CD4-positive, CD25-positive, alpha-beta regulatory T cell (primary cell): ENCODE results near the gene HIP1R. TPM values are rescaled to one million over a fixed set of nuclear protein-coding genes. Genes with fewer than 3 reads are reported as not detected.

Experiments
- ATAC-seq, 2 donors: fragments of 150-1000 bp; cut with Tn5 transposase; one replicate each; pipeline ENCODE4 v1.10.0; 2021; ENCODE audit warnings: low read depth in 2 of 2, moderate number of reproducible peaks in 2 of 2, moderate library complexity in 1 of 2
- DNase-seq, 3 donors: peaks; one replicate each; pipeline versions ENCODE4 v3.0.0 to v3.0.0-alpha.2; 2012 to 2022; ENCODE audit warnings: mixed read lengths in 1 of 3
- H3K27ac ChIP-seq: one replicate; pipeline ENCODE4 v1.7.0; 2013; ENCODE audit warnings: mild to moderate bottlenecking, low read length; ENCODE audit not compliant: insufficient read depth, poor library complexity, severe bottlenecking
- H3K27me3 ChIP-seq: one replicate; pipeline ENCODE4 v1.7.0; 2013; ENCODE audit warnings: low read length; ENCODE audit not compliant: control insufficient read depth, insufficient read depth
- H3K36me3 ChIP-seq: one replicate; pipeline ENCODE4 v1.7.0; 2013; ENCODE audit warnings: mild to moderate bottlenecking, low read length, moderate library complexity; ENCODE audit not compliant: control insufficient read depth, insufficient read depth
- H3K4me1 ChIP-seq: 2 replicates; pipeline ENCODE4 v1.7.0; 2013; ENCODE audit warnings: mild to moderate bottlenecking, low read length; ENCODE audit not compliant: insufficient read depth, control insufficient read depth, poor library complexity, severe bottlenecking
- H3K4me3 ChIP-seq: one replicate; pipeline ENCODE4 v1.7.0; 2013; ENCODE audit warnings: low read depth, mild to moderate bottlenecking, low read length, moderate library complexity
- H3K9me3 ChIP-seq, 2 experiments: 1 replicate in 1 of 2; 2 replicates in 1 of 2; pipeline ENCODE4 v1.7.0; 2013; ENCODE audit warnings: low read length in 2 of 2, mild to moderate bottlenecking in 1 of 2, moderate library complexity in 1 of 2; ENCODE audit not compliant: control insufficient read depth in 2 of 2
- H3K27ac Mint-ChIP-seq, 3 donors: one replicate each; pipeline ENCODE4 v1.8.0; 2020 to 2022; ENCODE audit warnings: mild to moderate bottlenecking in 3 of 3, mixed read lengths in 3 of 3, moderate library complexity in 2 of 3
- H3K27me3 Mint-ChIP-seq: one replicate; pipeline ENCODE4 v1.8.0; 2022; ENCODE audit warnings: mild to moderate bottlenecking, mixed read lengths
- H3K36me3 Mint-ChIP-seq: one replicate; pipeline ENCODE4 v1.8.0; 2020; ENCODE audit warnings: mixed read lengths
- H3K4me1 Mint-ChIP-seq, 4 donors: one replicate each; pipeline ENCODE4 v1.8.0; 2020 to 2022; ENCODE audit warnings: mixed read lengths in 4 of 4, mild to moderate bottlenecking in 1 of 4
- H3K4me3 Mint-ChIP-seq, 4 donors: one replicate each; pipeline ENCODE4 v1.8.0; 2020 to 2022; ENCODE audit warnings: mild to moderate bottlenecking in 4 of 4, mixed read lengths in 4 of 4, moderate library complexity in 3 of 4
- H3K9me3 Mint-ChIP-seq, 7 donors: one replicate each; pipeline ENCODE4 v1.8.0; 2020 to 2022; ENCODE audit warnings: mixed read lengths in 7 of 7, mild to moderate bottlenecking in 3 of 7, moderate library complexity in 2 of 7
- polyA plus RNA-seq, 4 donors: library from polyadenylated mRNA; unstranded; fragments of 300-500 nt; fragmentation: Illumina TruSeq; gene quantifications; one replicate each; pipeline ENCODE4 v1.2.3, GENCODE V29; 2021
- total RNA-seq: library from RNA; stranded (reverse); gene quantifications from one replicate; pipeline ENCODE4 v1.2.3, GENCODE V29; 2022

Gene HIP1R
- total and polyA plus RNA-seq, 5 donors from 2014 or later = 3.8 to 56.0 (median 5.5) TPM

DNA sequence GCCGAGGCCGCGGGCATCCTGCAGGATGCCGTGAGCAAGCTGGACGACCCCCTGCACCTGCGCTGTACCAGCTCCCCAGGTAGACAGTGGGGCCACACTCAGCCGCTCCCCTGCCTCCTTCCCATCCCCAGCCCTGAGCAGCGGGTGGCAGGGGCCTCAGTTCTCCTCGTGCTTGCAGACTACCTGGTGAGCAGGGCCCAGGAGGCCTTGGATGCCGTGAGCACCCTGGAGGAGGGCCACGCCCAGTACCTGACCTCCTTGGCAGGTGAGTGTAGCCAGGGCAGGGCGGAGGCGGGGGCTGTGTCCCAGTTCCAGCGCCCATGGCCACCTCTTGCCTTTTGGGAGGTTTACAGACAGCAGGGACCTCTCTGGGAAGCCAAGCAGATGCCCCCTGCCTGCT lies 22.9 kb downstream of the HIP1R start:
- Mint-ChIP-seq H3K4me3 (no peak overlapping the region), H3K4me1 (peaks cover 0 to 6% (median 3%) of the 10 kb centered on the region in 4 donors), H3K27me3 (no peaks in the 10 kb centered on the region), H3K9me3 (no peaks in the 10 kb centered on the region), H3K36me3 (peaks cover 8% of the 10 kb centered on the region), H3K27ac (no peak overlapping the region)
- Histone ChIP-seq H3K27ac (no peak overlapping the region), H3K4me1 (peaks cover 6% of the 10 kb centered on the region), H3K27me3 (no peaks in the 10 kb centered on the region), H3K9me3 (no peaks in the 10 kb centered on the region), H3K36me3 (no peaks in the 10 kb centered on the region), H3K4me3 (no peak overlapping the region)
- ATAC-seq = no peak
- DNase-seq = no peak

DNA sequence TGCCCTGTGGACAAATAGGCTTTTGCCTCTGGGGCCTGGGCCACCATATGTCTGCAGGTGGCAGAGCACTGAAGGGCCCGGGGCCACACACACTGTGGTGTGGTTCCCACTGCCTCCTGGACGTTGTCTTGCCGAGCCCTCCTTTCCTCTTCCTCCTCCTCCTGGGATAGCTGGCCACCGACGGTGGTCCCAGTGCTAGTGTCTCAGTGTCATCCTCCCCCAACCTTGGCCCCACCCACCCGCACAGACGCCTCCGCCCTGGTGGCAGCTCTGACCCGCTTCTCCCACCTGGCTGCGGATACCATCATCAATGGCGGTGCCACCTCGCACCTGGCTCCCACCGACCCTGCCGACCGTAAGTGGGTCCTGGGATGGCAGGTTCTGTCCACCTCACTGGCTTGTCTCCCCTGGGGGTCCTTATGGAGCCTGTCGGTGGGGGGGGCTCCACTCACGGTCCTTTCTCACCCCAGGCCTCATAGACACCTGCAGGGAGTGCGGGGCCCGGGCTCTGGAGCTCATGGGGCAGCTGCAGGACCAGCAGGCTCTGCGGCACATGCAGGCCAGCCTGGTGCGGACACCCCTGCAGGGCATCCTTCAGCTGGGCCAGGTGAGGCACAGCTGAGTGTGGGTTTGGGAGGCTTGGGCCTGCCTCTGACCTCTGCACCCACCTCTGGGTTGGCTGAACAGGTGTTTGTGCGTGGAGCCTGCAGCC lies 23.5 kb downstream of the HIP1R start:
- Mint-ChIP-seq H3K27me3 (no peaks in the 10 kb centered on the region), H3K9me3 (no peaks in the 10 kb centered on the region), H3K27ac (no peak overlapping the region), H3K36me3 (peaks cover 8% of the 10 kb centered on the region), H3K4me3 (peak overlapping the region in 1 of 4 donors; percentile 43), H3K4me1 (peaks cover 0 to 6% (median 3%) of the 10 kb centered on the region in 4 donors)
- ATAC-seq (no peak), DNase-seq (no peak)
- Histone ChIP-seq H3K4me3 (no peak overlapping the region), H3K27ac (no peak overlapping the region), H3K36me3 (no peaks in the 10 kb centered on the region), H3K27me3 (no peaks in the 10 kb centered on the region), H3K4me1 (peaks cover 6% of the 10 kb centered on the region), H3K9me3 (no peaks in the 10 kb centered on the region)

DNA sequence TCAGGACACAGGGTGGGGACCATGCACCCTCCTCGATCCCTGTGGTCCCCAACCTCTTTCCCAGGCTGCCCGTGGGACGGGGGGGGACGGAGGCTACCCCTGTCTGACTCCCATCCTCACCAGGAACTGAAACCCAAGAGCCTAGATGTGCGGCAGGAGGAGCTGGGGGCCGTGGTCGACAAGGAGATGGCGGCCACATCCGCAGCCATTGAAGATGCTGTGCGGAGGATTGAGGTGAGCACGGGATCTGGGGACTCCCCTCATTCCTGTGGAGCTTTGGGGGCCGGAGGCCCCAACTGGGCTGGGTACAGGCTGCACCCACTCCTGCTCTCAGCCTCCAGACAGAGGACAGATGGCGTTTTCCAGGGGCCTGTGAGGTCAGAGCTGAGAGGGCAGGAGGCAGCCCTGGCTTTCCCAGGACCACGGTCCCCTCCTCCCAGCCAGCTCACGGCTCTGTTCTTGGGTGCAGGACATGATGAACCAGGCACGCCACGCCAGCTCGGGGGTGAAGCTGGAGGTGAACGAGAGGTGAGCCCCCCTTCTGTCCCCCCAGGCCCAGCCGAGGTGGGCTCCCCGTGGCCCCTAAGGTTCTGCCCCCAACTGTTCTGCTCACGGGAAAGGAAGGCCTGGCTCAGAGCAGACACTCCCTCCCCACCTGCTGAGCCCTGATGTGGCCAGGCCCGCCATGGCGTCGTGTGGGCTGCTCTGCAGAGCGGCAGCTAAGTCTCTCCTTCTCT lies 24.2 kb downstream of the HIP1R start:
- no peak overlapping the region for H3K27ac ChIP-seq
- peaks cover 6% of the 10 kb centered on the region for H3K4me1 ChIP-seq
- Mint-ChIP-seq H3K9me3 (no peaks in the 10 kb centered on the region), H3K4me1 (peaks cover 0 to 8% (median 3%) of the 10 kb centered on the region in 4 donors), H3K27me3 (no peaks in the 10 kb centered on the region), H3K36me3 (peaks cover 11% of the 10 kb centered on the region), H3K27ac (no peak overlapping the region), H3K4me3 (peak overlapping the region in 1 of 4 donors; percentile 43)
- no peak overlapping the region for H3K4me3 ChIP-seq
- H3K9me3 ChIP-seq = no peaks in the 10 kb centered on the region
- peak in 1 of 2 donors; percentile 4 for ATAC-seq
- DNase-seq = no peak
- no peaks in the 10 kb centered on the region for H3K36me3 ChIP-seq
- no peaks in the 10 kb centered on the region for H3K27me3 ChIP-seq

DNA sequence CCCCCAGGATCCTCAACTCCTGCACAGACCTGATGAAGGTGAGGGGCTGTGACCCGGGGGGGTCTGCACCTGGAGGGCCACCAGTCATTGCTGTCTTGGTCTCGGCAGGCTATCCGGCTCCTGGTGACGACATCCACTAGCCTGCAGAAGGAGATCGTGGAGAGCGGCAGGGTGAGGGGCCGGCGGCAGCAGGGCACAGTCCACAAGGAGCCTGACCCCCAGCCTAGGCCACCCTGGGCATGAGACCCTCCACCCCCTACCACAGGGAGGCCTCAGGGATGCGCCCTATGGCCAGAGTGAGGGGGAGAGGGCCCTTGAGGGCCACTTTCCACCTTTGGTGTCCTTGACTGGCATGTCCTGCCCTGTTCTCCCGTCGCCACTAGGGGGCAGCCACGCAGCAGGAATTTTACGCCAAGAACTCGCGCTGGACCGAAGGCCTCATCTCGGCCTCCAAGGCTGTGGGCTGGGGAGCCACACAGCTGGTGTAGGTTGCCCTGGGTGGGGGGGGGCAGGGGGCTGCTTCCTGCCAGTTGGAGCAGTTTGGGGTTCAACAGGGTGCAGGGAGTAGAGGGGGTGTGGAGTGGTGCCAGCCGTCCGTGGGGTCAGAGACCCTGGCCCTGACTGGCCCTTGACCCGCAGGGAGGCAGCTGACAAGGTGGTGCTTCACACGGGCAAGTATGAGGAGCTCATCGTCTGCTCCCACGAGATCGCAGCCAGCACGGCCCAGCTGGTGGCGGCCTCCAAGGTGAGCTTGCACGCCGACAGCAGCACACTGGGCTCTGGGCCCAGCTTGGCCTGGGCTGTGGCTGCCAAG lies 25.0 kb downstream of the HIP1R start:
- DNase-seq (peak; percentile 68 to 80 (median 77)), ATAC-seq (peak; percentile 54 to 58)
- no peaks in the 10 kb centered on the region for H3K27me3 ChIP-seq
- Mint-ChIP-seq H3K27ac (peak overlapping the region in 1 of 3 donors; percentile 74), H3K4me3 (no peak overlapping the region), H3K4me1 (peaks cover 0 to 8% (median 3%) of the 10 kb centered on the region in 4 donors), H3K27me3 (no peaks in the 10 kb centered on the region), H3K9me3 (no peaks in the 10 kb centered on the region), H3K36me3 (peaks cover 11% of the 10 kb centered on the region)
- H3K4me3 ChIP-seq = no peak overlapping the region
- H3K4me1 ChIP-seq = peaks cover 6% of the 10 kb centered on the region
- H3K36me3 ChIP-seq = peaks cover 3% of the 10 kb centered on the region
- no peaks in the 10 kb centered on the region for H3K9me3 ChIP-seq
- H3K27ac ChIP-seq = no peak overlapping the region

DNA sequence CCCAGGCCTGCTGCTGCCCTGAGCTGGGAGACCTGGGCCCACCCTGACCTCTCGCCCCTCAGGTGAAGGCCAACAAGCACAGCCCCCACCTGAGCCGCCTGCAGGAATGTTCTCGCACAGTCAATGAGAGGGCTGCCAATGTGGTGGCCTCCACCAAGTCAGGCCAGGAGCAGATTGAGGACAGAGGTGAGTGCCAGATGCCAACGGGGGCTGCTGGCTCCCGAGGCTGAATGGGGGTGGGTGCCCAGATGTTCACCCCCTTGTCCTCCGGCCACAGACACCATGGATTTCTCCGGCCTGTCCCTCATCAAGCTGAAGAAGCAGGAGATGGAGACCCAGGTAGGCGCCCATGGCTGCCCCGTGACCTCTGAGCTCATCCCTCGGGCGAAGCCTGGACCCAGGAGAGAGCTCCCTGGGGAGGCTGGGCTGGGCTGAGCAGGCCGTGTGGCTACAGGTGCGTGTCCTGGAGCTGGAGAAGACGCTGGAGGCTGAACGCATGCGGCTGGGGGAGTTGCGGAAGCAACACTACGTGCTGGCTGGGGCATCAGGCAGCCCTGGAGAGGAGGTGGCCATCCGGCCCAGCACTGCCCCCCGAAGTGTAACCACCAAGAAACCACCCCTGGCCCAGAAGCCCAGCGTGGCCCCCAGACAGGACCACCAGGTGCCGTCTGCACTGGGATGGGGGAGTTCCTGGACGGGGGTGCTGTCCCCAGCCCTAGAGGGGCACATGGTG lies 25.8 kb downstream of the HIP1R start:
- Histone ChIP-seq H3K36me3 (peaks cover 7% of the 10 kb centered on the region), H3K27me3 (no peaks in the 10 kb centered on the region), H3K27ac (no peak overlapping the region), H3K4me1 (peaks cover 6% of the 10 kb centered on the region), H3K4me3 (no peak overlapping the region), H3K9me3 (no peaks in the 10 kb centered on the region)
- Mint-ChIP-seq H3K27me3 (no peaks in the 10 kb centered on the region), H3K4me1 (peaks cover 0 to 8% (median 3%) of the 10 kb centered on the region in 4 donors), H3K27ac (peak overlapping the region in 1 of 3 donors; percentile 69), H3K9me3 (no peaks in the 10 kb centered on the region), H3K36me3 (peaks cover 11% of the 10 kb centered on the region), H3K4me3 (no peak overlapping the region)
- no peak for DNase-seq
- ATAC-seq = no peak

DNA sequence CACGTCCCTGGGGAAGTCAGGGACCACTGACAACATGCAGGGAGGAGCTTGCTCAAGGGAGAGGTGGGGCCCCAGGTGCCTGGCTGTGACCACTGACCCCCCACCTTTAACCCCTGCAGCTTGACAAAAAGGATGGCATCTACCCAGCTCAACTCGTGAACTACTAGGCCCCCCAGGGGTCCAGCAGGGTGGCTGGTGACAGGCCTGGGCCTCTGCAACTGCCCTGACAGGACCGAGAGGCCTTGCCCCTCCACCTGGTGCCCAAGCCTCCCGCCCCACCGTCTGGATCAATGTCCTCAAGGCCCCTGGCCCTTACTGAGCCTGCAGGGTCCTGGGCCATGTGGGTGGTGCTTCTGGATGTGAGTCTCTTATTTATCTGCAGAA lies 26.3 kb downstream of the HIP1R start:
- H3K27me3 ChIP-seq = no peaks in the 10 kb centered on the region
- no peaks in the 10 kb centered on the region for H3K9me3 ChIP-seq
- peaks cover 13% of the 10 kb centered on the region for H3K36me3 ChIP-seq
- peak overlapping the region in 2 of 3 donors; percentile 71 to 73 for H3K27ac Mint-ChIP-seq
- DNase-seq (no peak), ATAC-seq (no peak)
- no peak overlapping the region for H3K27ac ChIP-seq
- no peaks in the 10 kb centered on the region for H3K9me3 Mint-ChIP-seq
- no peaks in the 10 kb centered on the region for H3K27me3 Mint-ChIP-seq
- H3K4me3 Mint-ChIP-seq = no peak overlapping the region
- no peak overlapping the region for H3K4me3 ChIP-seq
- peaks cover 0 to 8% (median 3%) of the 10 kb centered on the region in 4 donors for H3K4me1 Mint-ChIP-seq
- peaks cover 11% of the 10 kb centered on the region for H3K36me3 Mint-ChIP-seq
- peaks cover 6% of the 10 kb centered on the region for H3K4me1 ChIP-seq

DNA sequence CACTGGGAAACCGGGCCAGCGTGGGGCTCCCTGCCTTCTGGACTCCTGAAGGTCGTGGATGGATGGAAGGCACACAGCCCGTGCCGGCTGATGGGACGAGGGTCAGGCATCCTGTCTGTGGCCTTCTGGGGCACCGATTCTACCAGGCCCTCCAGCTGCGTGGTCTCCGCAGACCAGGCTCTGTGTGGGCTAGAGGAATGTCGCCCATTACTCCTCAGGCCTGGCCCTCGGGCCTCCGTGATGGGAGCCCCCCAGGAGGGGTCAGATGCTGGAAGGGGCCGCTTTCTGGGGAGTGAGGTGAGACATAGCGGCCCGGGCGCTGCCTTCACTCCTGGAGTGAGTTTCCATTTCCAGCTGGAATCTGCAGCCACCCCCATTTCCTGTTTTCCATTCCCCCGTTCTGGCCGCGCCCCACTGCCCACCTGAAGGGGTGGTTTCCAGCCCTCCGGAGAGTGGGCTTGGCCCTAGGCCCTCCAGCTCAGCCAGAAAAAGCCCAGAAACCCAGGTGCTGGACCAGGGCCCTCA lies 26.9 kb downstream of the HIP1R start:
- Histone ChIP-seq H3K4me3 (no peak overlapping the region), H3K27ac (no peak overlapping the region), H3K9me3 (no peaks in the 10 kb centered on the region), H3K36me3 (peaks cover 17% of the 10 kb centered on the region), H3K27me3 (no peaks in the 10 kb centered on the region), H3K4me1 (peaks cover 6% of the 10 kb centered on the region)
- Mint-ChIP-seq H3K27me3 (no peaks in the 10 kb centered on the region), H3K9me3 (no peaks in the 10 kb centered on the region), H3K27ac (peak overlapping the region in 2 of 3 donors; percentile 71 to 73), H3K36me3 (peaks cover 13% of the 10 kb centered on the region), H3K4me3 (no peak overlapping the region), H3K4me1 (peaks cover 0 to 8% (median 3%) of the 10 kb centered on the region in 4 donors)
- no peak for DNase-seq
- no peak for ATAC-seq
